Activated CD4-positive, alpha-beta T cell treated with anti-CD3 and anti-CD28 coated beads, Interleukin-2, amount 50 U/mL, for 24 hours (primary cell): ENCODE measurements around the gene PUS1.
A peak's percentile ranks its signal among the peaks of the same experiment; 100 is the strongest.

Experiments used
- DNase-seq, 2 donors: peaks; one replicate each; pipeline ENCODE4 v3.0.0-alpha.2; 2020; ENCODE audit warnings: low read depth in 1 of 2, low spot score in 1 of 2

PUS1 gene

GRCh38 chr12:131915823-131916222 is 13.3 kb upstream of the PUS1 start:
- DNase-seq, result no peak

GRCh38 chr12:131916306-131917138 is 12.6 kb upstream of the PUS1 start:
- DNase-seq, result no peak

- DNase-seq, result no peak
Observed at GRCh38 chr12:131917139-131917710, 11.9 kb upstream of the PUS1 start.

- no peak for DNase-seq
Observed at GRCh38 chr12:131917711-131918306, 11.3 kb upstream of the PUS1 start.

- no peak for DNase-seq
Observed at GRCh38 chr12:131918311-131919050, 10.6 kb upstream of the PUS1 start.

GRCh38 chr12:131919051-131919347 is 10.1 kb upstream of the PUS1 start:
- DNase-seq, result no peak

- no peak for DNase-seq
Observed at GRCh38 chr12:131919366-131920156, 9.5 kb upstream of the PUS1 start.

GRCh38 chr12:131920157-131920508 is 8.9 kb upstream of the PUS1 start:
- no peak for DNase-seq

GRCh38 chr12:131920902-131921840 is 7.9 kb upstream of the PUS1 start:
- no peak for DNase-seq

- DNase-seq, result no peak
Observed at GRCh38 chr12:131921866-131922769, 7.0 kb upstream of the PUS1 start.

GRCh38 chr12:131922772-131923171 is 6.3 kb upstream of the PUS1 start:
- no peak for DNase-seq

GRCh38 chr12:131923260-131923659 is 5.8 kb upstream of the PUS1 start:
- DNase-seq, result no peak

- DNase-seq, result no peak
Observed at GRCh38 chr12:131927110-131928079, 1.7 kb upstream of the PUS1 start.

- DNase-seq, result no peak
Observed at GRCh38 chr12:131928080-131928710, 881 bp upstream of the PUS1 start.

- peak in 1 of 2 donors; percentile 11 for DNase-seq
Observed at GRCh38 chr12:131929581-131930456, 743 bp downstream of the PUS1 start.

GRCh38 chr12:131930510-131930909 is 1.4 kb downstream of the PUS1 start:
- no peak for DNase-seq
